PC-3 (cell line): ENCODE data around the gene ZNF638. TPM values are rescaled to one million over a fixed set of nuclear protein-coding genes. Genes with fewer than 3 reads are reported as not detected.

ENCODE experiments used
- ATAC-seq: fragments of 200-7000 bp; cut with Tn5 transposase; 2 replicates; pipeline ENCODE4 v1.9.1; 2020; ENCODE audit warnings: mild to moderate bottlenecking, moderate library complexity
- BruUV-seq: library from RNA; stranded (reverse); fragments of 400-500 nt; replicated peaks from 2 replicates; lab custom pipeline; 2021; lab: Mats Ljungman, UMichigan
- CTCF ChIA-PET: fragments of 300-600 bp; sonication (Branson Sonifier 250); formaldehyde crosslinking; loops from one replicate; lab custom pipeline; 2022; ENCODE audit warnings: antibody characterized with exemption; lab: Charles Lee
- POLR2A ChIA-PET: fragments of 300-600 bp; sonication (Branson Sonifier 250); formaldehyde crosslinking; loops from one replicate; lab custom pipeline; 2022; ENCODE audit warnings: antibody characterized with exemption; ENCODE audit not compliant: unreplicated experiment; lab: Charles Lee
- DNase-seq: peaks from one replicate; pipeline ENCODE4 v3.0.0-alpha.2; 2015
- H2AFZ ChIP-seq: fragments of 300-600 bp; sonication (generic); 2 replicates; pipeline ENCODE4 v1.6.0; 2016; ENCODE audit warnings: antibody characterized with exemption, low read length
- H3F3A ChIP-seq: fragments of 300-600 bp; sonication (generic); one replicate; pipeline ENCODE4 v1.6.0; 2017; ENCODE audit warnings: antibody characterized with exemption, low read length, control low read depth, mild to moderate bottlenecking; ENCODE audit not compliant: unreplicated experiment
- H3K27ac ChIP-seq: fragments of 300-600 bp; sonication (generic); 2 replicates; pipeline ENCODE4 v1.5.1; 2016; ENCODE audit warnings: mild to moderate bottlenecking, low read length
- H3K27me3 ChIP-seq: fragments of 300-600 bp; sonication (generic); 2 replicates; pipeline ENCODE4 v1.6.1; 2016; ENCODE audit warnings: low read length, mixed read lengths
- H3K36me3 ChIP-seq: fragments of 300-600 bp; sonication (generic); 2 replicates; pipeline ENCODE4 v1.6.1; 2016; ENCODE audit warnings: low read depth, mixed run types, low read length, mixed read lengths
- H3K4me1 ChIP-seq: fragments of 300-600 bp; sonication (generic); 2 replicates; pipeline ENCODE4 v1.5.1; 2016; ENCODE audit warnings: low read length; ENCODE audit not compliant: insufficient read depth
- H3K4me2 ChIP-seq: fragments of 300-600 bp; sonication (generic); 2 replicates; pipeline ENCODE4 v1.6.0; 2016; ENCODE audit warnings: low read length
- H3K4me3 ChIP-seq: fragments of 300-600 bp; sonication (generic); 2 replicates; pipeline ENCODE4 v1.5.1; 2016; ENCODE audit warnings: mild to moderate bottlenecking, low read length, mixed read lengths
- H3K79me2 ChIP-seq: fragments of 300-600 bp; sonication (generic); 2 replicates; pipeline ENCODE4 v1.6.1; 2017; ENCODE audit warnings: low read length, mixed read lengths
- H3K9ac ChIP-seq: fragments of 300-600 bp; sonication (generic); 2 replicates; pipeline ENCODE4 v1.6.0; 2016; ENCODE audit warnings: mild to moderate bottlenecking, low read length
- H3K9me2 ChIP-seq: fragments of 300-600 bp; sonication (generic); replicated peaks from 2 replicates; pipeline ENCODE4 v1.6.1; 2016; ENCODE audit warnings: mixed run types, low read length, mixed read lengths
- H3K9me3 ChIP-seq: fragments of 300-600 bp; sonication (generic); 2 replicates; pipeline ENCODE4 v1.6.1; 2016; ENCODE audit warnings: low read length, mixed read lengths
- H4K20me1 ChIP-seq: fragments of 300-600 bp; sonication (generic); 2 replicates; pipeline ENCODE4 v1.6.1; 2016; ENCODE audit warnings: low read length, mixed read lengths
- CTCF ChIP-seq: fragments of 300-600 bp; sonication (generic); conservative IDR thresholded peaks from 2 replicates; pipeline ENCODE4 v1.5.1; 2017; ENCODE audit warnings: antibody characterized with exemption, low read depth, mild to moderate bottlenecking, low read length
- EZH2 ChIP-seq: fragments of 300-600 bp; sonication (generic); IDR thresholded peaks from one replicate; pipeline ENCODE4 v1.6.1; 2017; ENCODE audit warnings: antibody characterized with exemption, mild to moderate bottlenecking, low read length; ENCODE audit not compliant: unreplicated experiment
- EZH2phosphoT487 ChIP-seq: fragments of 300-600 bp; sonication (generic); IDR thresholded peaks from 2 replicates; pipeline ENCODE4 v1.6.1; 2018; ENCODE audit warnings: mild to moderate bottlenecking, antibody characterized with exemption, low read length, borderline replicate concordance
- intact Hi-C: fragments of 100-400 bp; cut with micrococcal nuclease; formaldehyde crosslinking; loops from 2 replicates; pipeline ENCODE4 v1.9.0; 2023
- total RNA-seq: library from RNA; depleted of rRNA; stranded (reverse); fragments of >200 nt; gene quantifications from 2 replicates; pipeline ENCODE4 v1.2.3, GENCODE V29; 2014

ZNF638 gene
- total RNA-seq, 1 experiment from 2014 or later, result 93.2 TPM

GRCh38 chr2:71347517-71347916 lies 15.9 kb downstream of the ZNF638 start:
- Histone ChIP-seq H3K4me3 (no peak overlapping the region), H3K9me3 (no peaks in the 10 kb centered on the region), H4K20me1 (peaks cover 78% of the 10 kb centered on the region), H3K4me2 (no peak overlapping the region), H3K36me3 (peaks cover 22% of the 10 kb centered on the region), H2AFZ (no peak overlapping the region), H3K27ac (no peak overlapping the region), H3K9me2 (no peaks in the 10 kb centered on the region), H3K9ac (no peak overlapping the region), H3F3A (no peaks in the 10 kb centered on the region), H3K79me2 (peaks cover 97% of the 10 kb centered on the region), H3K4me1 (no peaks in the 10 kb centered on the region), H3K27me3 (no peaks in the 10 kb centered on the region)
- ATAC-seq (peak; percentile 31; the same call in 1 of the 2 replicates), DNase-seq (peak; percentile 40)
- ChIA-PET CTCF (no interaction called here), POLR2A (no interaction called here)
- TF ChIP-seq EZH2phosphoT487 (no peak), EZH2 (no peak), CTCF (no peak)
- no TSS peak for BruUV-seq
- intact Hi-C loops, result no loop called here

GRCh38 chr2:71348302-71348701 lies 16.7 kb downstream of the ZNF638 start:
- POLR2A ChIA-PET, result no interaction called here
- no peak for TF ChIP-seq CTCF
- no peak for TF ChIP-seq EZH2phosphoT487
- H3K4me2 ChIP-seq, result no peak overlapping the region
- peaks cover 97% of the 10 kb centered on the region for H3K79me2 ChIP-seq
- H2AFZ ChIP-seq, result no peak overlapping the region
- peaks cover 22% of the 10 kb centered on the region for H3K36me3 ChIP-seq
- CTCF ChIA-PET, result no interaction called here
- H3F3A ChIP-seq, result no peaks in the 10 kb centered on the region
- no peaks in the 10 kb centered on the region for H3K9me3 ChIP-seq
- DNase-seq (peak; percentile 39), ATAC-seq (no peak)
- peaks cover 77% of the 10 kb centered on the region for H4K20me1 ChIP-seq
- no peak overlapping the region for H3K27ac ChIP-seq
- H3K27me3 ChIP-seq, result no peaks in the 10 kb centered on the region
- no peak overlapping the region for H3K9ac ChIP-seq
- H3K4me3 ChIP-seq, result no peak overlapping the region
- no TSS peak for BruUV-seq
- intact Hi-C loops, result no loop called here
- H3K4me1 ChIP-seq, result no peaks in the 10 kb centered on the region
- H3K9me2 ChIP-seq, result no peaks in the 10 kb centered on the region

- H3K9me3 ChIP-seq, result no peaks in the 10 kb centered on the region
- intact Hi-C loops, result no loop called here
Observed at GRCh38 chr2:71353248-71353647, 21.7 kb downstream of the ZNF638 start.

More at GRCh38 chr2:71353248-71353647, 21.7 kb downstream of the ZNF638 start:
- no peak for DNase-seq
- Histone ChIP-seq H3F3A (no peaks in the 10 kb centered on the region), H3K4me2 (no peak overlapping the region), H3K4me3 (no peak overlapping the region), H3K27ac (no peak overlapping the region), H4K20me1 (peaks cover 52% of the 10 kb centered on the region), H2AFZ (no peak overlapping the region), H3K79me2 (peaks cover 86% of the 10 kb centered on the region), H3K27me3 (no peaks in the 10 kb centered on the region), H3K9ac (no peak overlapping the region), H3K4me1 (no peaks in the 10 kb centered on the region), H3K36me3 (peaks cover 39% of the 10 kb centered on the region), H3K9me2 (no peaks in the 10 kb centered on the region)
- ATAC-seq, result no peak
- ChIA-PET CTCF (no interaction called here), POLR2A (no interaction called here)
- no TSS peak for BruUV-seq
- TF ChIP-seq EZH2phosphoT487 (no peak), CTCF (no peak), EZH2 (no peak)
